NOMO-1 treated with dmso at 0.1 percent for 144 hours (cell line): ENCODE measurements around the gene RHBDF1.
A peak's percentile ranks its signal among the peaks of the same experiment; 100 is the strongest.

Experiments
- DNase-seq: peaks from one replicate; lab custom pipeline; 2025; ENCODE audit not compliant: unreplicated experiment; lab: John Stamatoyannopoulos, UW

RHBDF1 gene

GRCh38 chr16:96935-97381 lies 24.5 kb upstream of the RHBDF1 start:
- peak; percentile 82 for DNase-seq

DNA sequence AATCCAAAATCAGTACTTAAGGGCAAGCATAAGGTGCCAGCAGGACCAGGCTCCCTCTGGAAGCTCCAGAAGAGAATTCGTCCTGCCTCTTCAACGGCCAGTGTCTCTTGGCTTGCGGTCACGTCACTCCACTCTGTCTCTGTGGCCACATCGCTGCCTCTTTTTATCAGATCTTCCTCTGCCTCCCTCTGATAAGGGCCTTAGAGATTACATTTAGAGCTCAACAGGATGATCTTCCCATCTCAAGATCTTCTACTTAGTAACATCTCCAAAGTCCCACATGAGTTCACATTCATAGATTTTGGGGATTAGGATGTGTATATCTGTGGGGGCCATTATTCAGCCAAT lies 22.5 kb upstream of the RHBDF1 start:
- DNase-seq: no peak

DNA sequence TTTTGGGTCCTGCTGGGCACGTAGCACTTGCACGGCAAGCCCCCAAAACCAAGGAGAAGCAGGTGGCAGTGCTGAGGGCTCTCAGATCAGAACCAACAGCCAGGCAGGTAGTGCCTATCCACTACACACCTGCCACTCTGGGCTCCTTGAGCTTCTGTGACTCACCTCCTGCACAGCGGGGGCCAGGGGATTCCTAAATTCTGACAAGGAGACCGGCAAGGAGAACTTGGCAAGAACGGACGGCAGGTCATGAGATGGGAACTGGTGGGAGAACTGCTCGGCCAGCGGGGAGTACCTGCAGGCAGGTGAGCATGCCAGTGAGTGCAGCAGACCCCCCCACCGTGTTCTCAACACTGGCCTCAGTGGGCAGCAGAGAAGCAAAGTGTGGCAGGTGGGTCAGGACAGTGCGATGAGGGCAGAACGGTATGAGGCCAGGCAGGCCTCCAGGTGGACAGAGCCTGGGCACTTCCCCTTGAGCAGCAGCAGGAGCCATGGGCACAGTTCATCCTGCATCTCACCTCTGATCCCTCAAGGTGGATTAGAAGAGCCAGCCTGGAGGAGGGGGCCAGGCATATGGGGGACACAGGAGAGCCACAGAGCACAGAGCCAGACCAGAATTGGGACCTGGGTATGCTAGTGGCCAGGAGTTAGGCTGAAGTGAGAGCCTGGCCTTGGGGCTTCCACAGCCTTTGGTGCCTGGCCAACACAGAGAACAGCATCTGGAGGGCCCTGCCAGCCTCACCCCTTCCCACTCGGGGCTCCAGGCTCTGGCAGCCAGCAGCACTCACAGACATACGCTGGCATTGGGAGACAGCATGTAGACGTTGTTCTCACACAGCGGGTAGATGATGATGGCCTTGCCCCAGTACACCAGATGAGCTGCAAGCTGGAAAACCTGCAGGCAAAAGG lies 20.3 kb upstream of the RHBDF1 start:
- no peak for DNase-seq

- DNase-seq: no peak
Measured at GRCh38 chr16:91484-91883, 19.1 kb upstream of the RHBDF1 start.

DNA sequence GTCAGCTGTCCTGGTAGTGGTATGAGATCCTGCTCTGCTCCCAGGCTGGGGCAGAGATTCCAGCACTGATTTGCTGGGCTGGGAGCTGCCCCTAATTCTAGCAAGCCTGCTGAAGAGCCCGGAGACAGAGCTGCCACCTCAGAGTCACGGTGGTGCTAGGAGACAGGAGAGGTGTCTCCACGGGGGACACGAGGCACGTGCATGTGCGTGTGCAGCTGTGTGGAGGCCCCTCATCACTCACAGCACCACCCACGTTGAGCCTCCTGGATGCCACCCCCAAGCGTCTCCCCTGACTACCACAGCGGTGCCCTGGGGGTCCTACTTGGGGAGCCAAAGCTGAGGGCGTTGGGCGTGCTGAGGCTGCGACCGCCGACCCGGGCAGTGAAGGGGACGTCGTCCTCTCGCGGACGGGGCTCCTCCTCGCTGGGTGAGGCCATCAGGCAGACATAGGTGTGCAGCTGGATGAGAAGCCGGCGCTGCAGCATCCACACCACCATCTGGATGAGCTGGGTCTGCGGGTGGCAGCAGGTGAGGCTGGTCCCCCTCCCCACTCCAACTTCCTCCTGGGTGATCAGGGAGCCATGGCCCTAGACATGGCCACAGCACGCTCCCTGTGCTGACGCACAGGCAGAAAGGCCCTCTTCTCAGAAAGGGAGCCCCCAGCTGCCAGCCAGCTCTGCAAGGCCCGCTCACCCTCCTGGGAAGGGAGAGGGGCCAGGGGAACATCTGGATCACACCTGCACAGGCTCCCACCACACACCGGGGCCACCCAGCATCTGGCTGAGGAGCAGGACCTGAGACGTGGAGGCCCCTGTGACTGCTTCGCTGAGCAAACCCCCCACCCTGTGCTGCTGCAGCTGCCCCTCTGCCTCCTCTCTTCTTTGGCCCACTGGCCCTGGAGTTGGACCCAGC lies 17.2 kb upstream of the RHBDF1 start:
- DNase-seq: no peak

GRCh38 chr16:88613-89012 lies 16.2 kb upstream of the RHBDF1 start:
- no peak for DNase-seq

DNA sequence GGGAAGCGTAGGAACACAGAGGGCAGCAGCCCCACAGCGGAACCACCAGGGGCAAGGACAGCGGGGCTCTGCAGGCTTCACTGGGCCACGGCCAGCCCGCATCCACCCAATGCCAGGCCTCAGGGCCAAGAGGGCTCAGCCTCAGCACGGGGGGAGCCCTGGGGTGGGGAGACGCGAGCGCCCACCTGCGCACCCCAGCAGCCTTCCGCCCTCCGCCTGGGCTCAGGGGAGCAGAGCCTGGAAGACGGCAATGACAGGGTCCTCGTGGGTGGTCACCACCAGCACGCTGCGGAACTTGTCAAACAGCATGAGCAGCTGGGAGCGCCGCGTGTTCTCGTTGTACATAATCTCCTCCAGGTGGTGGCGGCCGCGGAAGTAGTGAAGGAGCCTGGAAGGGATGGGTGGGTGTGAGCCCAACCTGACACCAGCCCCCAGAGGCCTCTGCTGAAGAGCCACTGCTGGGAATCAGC lies 14.1 kb upstream of the RHBDF1 start:
- no peak for DNase-seq

- no peak for DNase-seq
Measured at GRCh38 chr16:85865-86264, 13.4 kb upstream of the RHBDF1 start.

GRCh38 chr16:85407-85782 lies 13.0 kb upstream of the RHBDF1 start:
- no peak for DNase-seq

DNA sequence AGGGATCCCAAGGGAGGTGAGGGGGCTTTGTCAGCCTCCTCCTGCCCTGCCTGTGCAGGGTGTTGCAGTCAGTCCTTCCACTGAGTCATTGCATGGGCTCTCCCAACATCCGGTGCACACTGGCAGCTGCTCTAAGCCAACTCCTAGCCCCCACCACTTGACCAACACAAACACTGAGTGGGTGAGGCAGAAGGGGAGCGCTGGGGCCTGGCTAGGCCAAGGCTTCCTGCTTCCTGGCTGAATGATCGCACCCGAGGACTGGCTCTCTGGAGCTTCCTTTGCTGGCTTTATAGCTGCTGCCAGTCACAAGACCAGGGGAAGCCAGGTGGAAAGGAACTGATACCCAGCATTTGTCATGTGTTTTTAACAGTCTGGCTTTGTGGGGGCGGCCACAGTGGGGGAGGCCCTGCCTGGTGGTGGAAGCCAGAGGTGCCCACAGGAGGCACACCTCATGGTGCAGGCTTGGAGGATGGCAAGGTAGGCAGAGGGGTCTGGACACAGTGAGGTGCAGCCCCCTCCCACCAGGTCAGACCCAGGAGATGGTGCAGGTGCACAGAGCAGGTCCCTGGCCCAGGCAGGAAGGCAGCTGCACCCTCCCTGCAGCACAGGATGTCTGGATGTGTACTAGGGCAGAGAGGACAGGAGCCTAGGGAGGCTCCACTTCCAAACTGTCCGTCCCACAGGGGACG lies 12.4 kb upstream of the RHBDF1 start:
- peak; percentile 17 for DNase-seq

- DNase-seq: no peak
Measured at GRCh38 chr16:83781-84615, 11.6 kb upstream of the RHBDF1 start.

GRCh38 chr16:83060-83603 lies 10.7 kb upstream of the RHBDF1 start:
- no peak for DNase-seq

- no peak for DNase-seq
Measured at GRCh38 chr16:79151-80054, 7.0 kb upstream of the RHBDF1 start.

DNA sequence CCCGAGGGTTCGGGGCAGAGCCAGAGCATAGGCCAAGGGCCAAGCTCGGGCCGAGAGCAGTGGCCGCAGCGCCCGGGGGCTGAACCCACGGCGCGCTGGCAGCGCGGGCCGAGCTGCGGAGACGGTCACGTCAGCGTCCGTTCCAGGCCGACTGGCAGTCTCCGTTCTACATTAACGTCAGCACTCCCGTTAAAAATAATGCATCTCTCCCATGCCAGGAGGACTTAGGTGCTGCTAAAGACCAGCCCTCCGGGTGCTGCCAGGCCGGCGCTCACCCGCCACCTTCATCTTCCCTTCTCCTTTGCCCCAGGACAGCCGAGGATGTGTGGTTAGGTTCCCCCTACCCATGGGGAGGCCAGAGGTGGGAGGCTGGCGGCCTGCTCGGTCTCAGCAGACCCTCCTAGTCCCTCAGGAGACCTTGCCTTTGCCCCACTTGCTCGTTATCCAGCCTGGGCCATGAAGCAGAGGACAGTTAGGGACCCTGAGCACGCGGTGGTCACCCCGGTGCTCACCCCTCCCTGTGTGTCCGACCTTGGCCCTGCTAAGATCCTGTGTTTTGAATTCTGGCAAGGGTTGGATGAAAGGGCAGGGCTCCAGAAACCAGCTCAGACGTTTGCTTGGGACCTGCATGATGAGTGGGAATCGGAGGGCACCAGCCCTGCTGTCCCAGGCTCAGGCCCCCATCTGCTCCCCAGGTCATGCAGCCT lies 6.2 kb upstream of the RHBDF1 start:
- no peak for DNase-seq

DNA sequence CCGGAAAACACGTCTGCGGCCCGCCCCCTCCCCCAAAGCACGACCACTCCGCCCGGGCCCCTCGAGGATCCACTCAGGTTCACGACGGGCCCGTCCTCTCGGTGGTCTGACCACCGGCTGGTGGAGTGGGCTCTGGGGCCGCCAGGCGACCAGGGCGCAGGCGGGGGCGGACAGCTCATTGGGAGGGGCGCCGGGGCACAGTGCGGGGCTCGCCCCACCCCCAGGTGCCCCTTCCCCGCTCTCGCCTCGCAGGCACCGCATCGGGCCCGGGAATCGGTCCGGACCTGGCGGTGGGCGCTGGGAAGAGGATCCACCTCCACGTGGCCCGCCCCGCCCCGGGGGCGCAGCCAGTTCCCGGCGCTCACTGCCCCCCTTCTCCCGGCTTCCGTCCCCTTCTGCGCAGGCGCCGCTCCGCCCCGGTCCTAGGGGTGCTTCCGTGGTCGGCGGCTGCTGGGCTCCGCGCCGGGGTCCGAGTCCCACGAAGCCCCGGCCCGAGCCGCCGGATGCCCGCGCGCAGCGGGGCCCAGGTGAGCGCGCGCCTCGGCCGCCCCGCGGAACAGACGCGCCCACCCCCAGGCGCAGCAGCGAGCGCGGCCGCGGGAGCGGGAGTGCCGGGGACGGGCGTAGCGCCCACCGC lies 5.5 kb upstream of the RHBDF1 start, which contains the start of gene MPG:
TSS of gene MPG (plus strand) at position 419 of the 637 bp plus-strand sequence. CDS start at position 504, 85 bp downstream.
- peak; percentile 75 for DNase-seq

DNA sequence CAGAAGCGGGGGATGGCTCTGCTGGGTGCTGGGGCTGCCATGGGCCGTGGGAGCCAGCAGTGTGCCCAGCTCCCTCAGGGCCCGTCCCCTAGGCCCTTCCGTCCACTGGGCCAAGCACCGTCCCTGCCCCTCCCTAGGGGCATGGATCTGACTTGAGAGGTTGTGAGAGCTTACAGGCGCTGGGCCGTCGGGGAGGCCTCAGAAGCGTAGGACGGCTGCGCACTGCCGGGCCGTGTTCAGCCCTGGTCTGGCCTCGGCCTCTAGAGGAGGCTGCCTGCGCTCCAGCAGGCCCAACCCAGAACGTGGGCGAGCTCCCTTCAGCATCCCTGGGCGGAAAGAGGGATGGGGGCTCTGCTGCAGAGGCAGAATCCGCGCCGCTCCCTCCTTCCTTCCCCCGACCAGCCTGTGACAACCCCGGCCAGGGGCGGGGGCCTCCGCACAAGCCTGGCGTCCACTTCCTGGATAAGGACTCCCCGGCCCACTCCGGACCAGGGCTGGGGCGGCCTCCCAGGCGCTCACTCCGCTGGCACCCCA lies 4.9 kb upstream of the RHBDF1 start:
- peak; percentile 33 for DNase-seq

DNA sequence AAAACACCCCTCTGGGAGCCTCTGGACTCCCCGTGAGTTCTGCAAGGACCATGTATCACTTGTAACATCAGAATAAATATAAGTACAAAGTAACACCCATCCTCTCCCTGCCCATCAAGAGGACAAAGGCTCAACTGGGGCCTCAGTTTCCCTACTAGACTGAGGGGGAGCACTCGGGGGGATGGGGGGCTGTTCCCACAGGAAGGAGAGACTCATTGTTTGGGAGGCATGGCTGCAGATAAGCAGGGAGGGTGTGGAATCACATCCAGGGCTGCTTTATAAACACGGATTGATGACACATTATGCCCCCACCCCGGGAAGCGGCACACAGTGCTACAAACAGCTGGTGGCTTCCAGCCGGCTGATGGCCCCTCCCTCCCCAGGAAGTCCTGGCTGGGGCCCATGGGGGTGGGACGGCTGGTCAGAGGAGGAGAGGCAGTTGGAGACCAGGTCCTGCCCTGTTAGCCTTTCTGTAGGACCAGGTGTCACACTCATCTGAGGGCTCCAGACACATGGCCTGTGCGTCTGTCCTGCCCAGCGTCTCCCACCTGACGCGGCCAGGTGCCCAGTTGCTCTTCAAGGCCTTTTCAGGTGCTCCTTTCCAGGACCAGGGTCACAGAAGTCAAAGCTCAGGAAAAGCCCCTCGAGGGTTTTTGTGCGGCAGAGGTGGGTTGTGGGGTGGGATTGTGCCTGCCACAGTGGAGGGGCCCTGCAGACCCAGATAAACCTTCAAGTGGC lies 4.3 kb upstream of the RHBDF1 start:
- no peak for DNase-seq
